HCT116 (cell line): ENCODE data around the gene METRN. TPM values are rescaled to one million over a fixed set of nuclear protein-coding genes. Genes with fewer than 3 reads are reported as not detected.

ENCODE experiments used
- ATAC-seq: fragments of 200-7000 bp; cut with Tn5 transposase; 2 replicates; pipeline ENCODE4 v1.9.1; 2020; ENCODE audit warnings: mild to moderate bottlenecking, moderate library complexity
- BruUV-seq: library from RNA; stranded (reverse); fragments of 400-500 nt; replicated peaks from 2 replicates; lab custom pipeline; 2021; lab: Mats Ljungman, UMichigan
- CTCF ChIA-PET: fragments of 300-600 bp; sonication (Branson Sonifier 250); formaldehyde crosslinking; loops from one replicate; lab custom pipeline; 2021; ENCODE audit warnings: antibody characterized with exemption; lab: Charles Lee
- POLR2A ChIA-PET: fragments of 300-600, 350-600 bp; sonication (Branson Sonifier 250); formaldehyde crosslinking; loops from one replicate; lab custom pipeline; 2021; ENCODE audit warnings: antibody characterized with exemption; lab: Charles Lee
- RAD21 ChIA-PET, 2 experiments: fragments of 300-600 bp; sonication (Branson Sonifier 250); formaldehyde crosslinking; loops; one replicate each; lab custom pipeline; 2023; ENCODE audit warnings: low total read pairs in 2 of 2; ENCODE audit not compliant: uncharacterized antibody in 2 of 2, unreplicated experiment in 2 of 2, low non-redundant PET in 1 of 2; lab: Charles Lee
- DNase-seq: peaks from one replicate; pipeline ENCODE4 v3.0.0-alpha.2; 2010; ENCODE audit warnings: low read depth, low spot score
- H2AFZ ChIP-seq: fragments of 200-600 bp; shearing (Covaris generic), sonication (generic); 2 replicates; pipeline ENCODE4 v1.6.1; 2017; ENCODE audit warnings: low read depth, mixed run types, mixed read lengths, antibody characterized with exemption, low read length; ENCODE audit not compliant: poor library complexity, severe bottlenecking
- H3K27ac ChIP-seq: 2 replicates; pipeline ENCODE4 v1.5.1; 2012; ENCODE audit warnings: low read depth, low read length
- H3K27me3 ChIP-seq: fragments of 200-600 bp; sonication (generic); 2 replicates; pipeline ENCODE4 v1.6.1; 2016; ENCODE audit warnings: mixed run types, low read length, mixed read lengths; ENCODE audit not compliant: insufficient read depth
- H3K36me3 ChIP-seq, 2 experiments: fragments of 200-500 bp in 1 of 2; fragments of 200-600 bp in 1 of 2; sonication (Bioruptor generic) in 1 of 2; sonication (generic) in 1 of 2; 2 replicates each; pipeline versions ENCODE4 v1.5.1 to v1.6.1; 2014 to 2016; ENCODE audit warnings: low read length in 2 of 2, inconsistent platforms in 1 of 2, mixed read lengths in 1 of 2, mixed run types in 1 of 2; ENCODE audit not compliant: insufficient read depth in 2 of 2, control insufficient read depth in 1 of 2
- H3K4me1 ChIP-seq, 2 experiments: fragments of 200-600 bp in 1 of 2; sonication (generic) in 1 of 2; 2 replicates each; pipeline versions ENCODE4 v1.5.1 to v1.6.1; 2012 to 2017; ENCODE audit warnings: low read length in 2 of 2, inconsistent platforms in 1 of 2, mild to moderate bottlenecking in 1 of 2, mixed read lengths in 1 of 2, mixed run types in 1 of 2, moderate library complexity in 1 of 2; ENCODE audit not compliant: insufficient read depth in 2 of 2, control insufficient read depth in 1 of 2
- H3K4me2 ChIP-seq: fragments of 200-600 bp; sonication (generic); 2 replicates; pipeline ENCODE4 v1.6.1; 2017; ENCODE audit warnings: mixed run types, low read length, mixed read lengths
- H3K4me3 ChIP-seq, 2 experiments: fragments of 200-600 bp in 1 of 2; sonication (generic) in 1 of 2; replicated peaks in 1 of 2; 2 replicates each; pipeline ENCODE4 v1.5.1; 2011 to 2016; ENCODE audit warnings: low read length in 2 of 2, control low read depth in 1 of 2, low read depth in 1 of 2, mild to moderate bottlenecking in 1 of 2, mixed read lengths in 1 of 2, mixed run types in 1 of 2
- H3K79me2 ChIP-seq: fragments of 200-600 bp; sonication (generic); 2 replicates; pipeline ENCODE4 v1.6.1; 2017; ENCODE audit warnings: mild to moderate bottlenecking, mixed run types, low read length, moderate library complexity, mixed read lengths; ENCODE audit not compliant: insufficient read depth
- H3K9ac ChIP-seq: fragments of 200-600 bp; sonication (generic); 2 replicates; pipeline ENCODE4 v1.6.1; 2016; ENCODE audit warnings: low read length, mixed read lengths
- H3K9me2 ChIP-seq: fragments of 200-600 bp; sonication (generic), shearing (Covaris generic); 2 replicates; pipeline ENCODE4 v1.6.1; 2017; ENCODE audit warnings: mixed run types, mild to moderate bottlenecking, moderate library complexity; ENCODE audit not compliant: insufficient read depth
- H3K9me3 ChIP-seq, 2 experiments: fragments of 200-500 bp in 1 of 2; fragments of 200-600 bp in 1 of 2; sonication (Bioruptor generic) in 1 of 2; sonication (generic) in 1 of 2; 2 replicates each; pipeline ENCODE4 v1.6.1; 2014 to 2017; ENCODE audit warnings: low read length in 2 of 2, mixed read lengths in 2 of 2, inconsistent platforms in 1 of 2, low read depth in 1 of 2, mild to moderate bottlenecking in 1 of 2, mixed run types in 1 of 2, moderate library complexity in 1 of 2; ENCODE audit not compliant: control insufficient read depth in 1 of 2, insufficient read depth in 1 of 2
- H4K20me1 ChIP-seq: fragments of 200-600 bp; sonication (generic), shearing (Covaris generic); 2 replicates; pipeline ENCODE4 v1.6.1; 2017; ENCODE audit warnings: mixed run types, mild to moderate bottlenecking, moderate library complexity; ENCODE audit not compliant: insufficient read depth
- ATF3 ChIP-seq: IDR thresholded peaks from 2 replicates; pipeline ENCODE4 v1.6.1; 2012
- CEBPB ChIP-seq: IDR thresholded peaks from 2 replicates; pipeline ENCODE4 v1.6.1; 2012; ENCODE audit warnings: low read depth
- FOSL1 ChIP-seq: IDR thresholded peaks from 2 replicates; pipeline ENCODE4 v1.6.1; 2012; ENCODE audit warnings: low read depth
- JUND ChIP-seq: IDR thresholded peaks from 2 replicates; pipeline ENCODE4 v1.6.1; 2012
- POLR2A ChIP-seq: IDR thresholded peaks from 2 replicates; pipeline ENCODE4 v1.7.0; 2011; ENCODE audit warnings: borderline replicate concordance; ENCODE audit not compliant: insufficient read depth, insufficient read length; ENCODE audit errors: extremely low read depth
- POLR2AphosphoS5 ChIP-seq: IDR thresholded peaks from 2 replicates; pipeline ENCODE4 v1.6.1; 2011; ENCODE audit warnings: mild to moderate bottlenecking, low read depth, low read length, moderate library complexity
- RAD21 ChIP-seq: IDR thresholded peaks from 2 replicates; pipeline ENCODE4 v1.6.1; 2012; ENCODE audit warnings: low read depth, mild to moderate bottlenecking
- SP1 ChIP-seq: IDR thresholded peaks from 2 replicates; pipeline ENCODE4 v1.6.1; 2012; ENCODE audit warnings: low read depth
- SRF ChIP-seq: IDR thresholded peaks from 2 replicates; pipeline ENCODE4 v1.6.1; 2012; ENCODE audit warnings: low read depth
- TCF7L2 ChIP-seq: IDR thresholded peaks from 2 replicates; pipeline ENCODE4 v1.7.0; 2011; ENCODE audit warnings: borderline replicate concordance, inconsistent platforms; ENCODE audit not compliant: insufficient read depth, insufficient read length; ENCODE audit errors: extremely low read depth
- YY1 ChIP-seq: IDR thresholded peaks from 2 replicates; pipeline ENCODE4 v1.6.1; 2011; ENCODE audit warnings: low read length, low read depth, moderate library complexity, mild to moderate bottlenecking; ENCODE audit not compliant: insufficient replicate concordance; ENCODE audit errors: extremely low read depth
- ZFX ChIP-seq: fragments of 450-650 bp; IDR thresholded peaks from 2 replicates; pipeline ENCODE4 v1.6.1; 2017
- ZNF274 ChIP-seq: fragments of 200-500 bp; sonication (Bioruptor generic); IDR thresholded peaks from 2 replicates; pipeline ENCODE4 v1.6.1; 2014; ENCODE audit warnings: mild to moderate bottlenecking, low read depth, low read length, inconsistent platforms
- intact Hi-C: fragments of 100-400 bp; cut with micrococcal nuclease; formaldehyde crosslinking; loops from 2 replicates; pipeline ENCODE4 v1.10.0; 2022
- total RNA-seq: library from RNA; stranded (reverse); gene quantifications from one replicate; pipeline ENCODE4 v1.2.1, GENCODE V29; 2021; ENCODE audit not compliant: unreplicated experiment
- TF ChIP-seq, protein P1 (sequence below), 3 experiments: fragments of 200-600 bp in 1 of 3; sonication (generic) in 1 of 3; IDR thresholded peaks in 2 of 3; conservative IDR thresholded peaks in 1 of 3; 2 replicates each; pipeline ENCODE4 v1.5.1; 2012 to 2017; ENCODE audit warnings: low read depth in 2 of 3, low read length in 2 of 3, antibody characterized with exemption in 1 of 3, borderline replicate concordance in 1 of 3, control low read depth in 1 of 3, mild to moderate bottlenecking in 1 of 3, mixed read lengths in 1 of 3, mixed run types in 1 of 3, moderate library complexity in 1 of 3; ENCODE audit not compliant: insufficient read depth in 1 of 3
- TF ChIP-seq, protein P2 (sequence below): IDR thresholded peaks from 2 replicates; pipeline ENCODE4 v1.6.1; 2012; ENCODE audit warnings: low read depth
- TF ChIP-seq, protein P3 (sequence below): IDR thresholded peaks from 2 replicates; pipeline ENCODE4 v1.6.1; 2012

The METRN gene
- total RNA-seq, 1 experiment from 2014 or later, result 193 TPM

DNA sequence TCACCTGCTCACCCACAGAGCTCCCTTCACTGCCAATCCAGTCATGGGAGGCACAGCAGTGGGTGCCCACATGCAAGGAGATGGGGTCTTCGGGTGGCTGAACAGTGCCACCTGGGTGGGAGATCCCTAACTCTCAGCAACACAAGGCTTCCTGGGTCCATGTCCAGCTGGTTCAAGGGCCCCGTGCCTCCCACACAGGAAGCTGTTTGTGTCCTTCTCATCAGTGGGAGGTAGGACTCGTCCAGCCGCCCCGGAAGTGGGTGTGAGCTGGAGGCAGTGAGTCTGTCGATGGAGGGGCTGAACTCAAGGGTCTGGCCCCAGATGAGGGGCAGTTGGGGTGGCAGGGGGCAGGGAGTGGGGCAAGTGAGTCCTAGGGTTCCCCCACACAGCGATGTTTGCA, 10.9 kb upstream of the METRN start:
- Histone ChIP-seq H4K20me1 (no peaks in the 10 kb centered on the region), H2AFZ (no peak overlapping the region), H3K36me3 (no peaks in the 10 kb centered on the region; a peak in 2 of 4 replicates), H3K27ac (peak overlapping the region; percentile 87), H3K4me2 (peak overlapping the region; percentile 97), H3K9me3 (no peaks in the 10 kb centered on the region), H3K4me1 (peaks cover 0 to 21% of the 10 kb centered on the region in 2 experiments; a peak in 3 of 4 replicates), H3K79me2 (peaks cover 38% of the 10 kb centered on the region), H3K27me3 (no peaks in the 10 kb centered on the region), H3K9me2 (no peaks in the 10 kb centered on the region), H3K9ac (peak overlapping the region; percentile 91), H3K4me3 (peak overlapping the region; percentile 77 to 92)
- no TSS peak for BruUV-seq
- TF ChIP-seq RAD21 (no peak), ZNF274 (no peak), ATF3 (no peak), POLR2A (no peak), FOSL1 (no peak), SRF (no peak), TCF7L2 (no peak), JUND (no peak), POLR2AphosphoS5 (no peak), YY1 (no peak), SP1 (no peak), CEBPB (no peak), ZFX (no peak)
- TF ChIP-seq, protein P1, sequence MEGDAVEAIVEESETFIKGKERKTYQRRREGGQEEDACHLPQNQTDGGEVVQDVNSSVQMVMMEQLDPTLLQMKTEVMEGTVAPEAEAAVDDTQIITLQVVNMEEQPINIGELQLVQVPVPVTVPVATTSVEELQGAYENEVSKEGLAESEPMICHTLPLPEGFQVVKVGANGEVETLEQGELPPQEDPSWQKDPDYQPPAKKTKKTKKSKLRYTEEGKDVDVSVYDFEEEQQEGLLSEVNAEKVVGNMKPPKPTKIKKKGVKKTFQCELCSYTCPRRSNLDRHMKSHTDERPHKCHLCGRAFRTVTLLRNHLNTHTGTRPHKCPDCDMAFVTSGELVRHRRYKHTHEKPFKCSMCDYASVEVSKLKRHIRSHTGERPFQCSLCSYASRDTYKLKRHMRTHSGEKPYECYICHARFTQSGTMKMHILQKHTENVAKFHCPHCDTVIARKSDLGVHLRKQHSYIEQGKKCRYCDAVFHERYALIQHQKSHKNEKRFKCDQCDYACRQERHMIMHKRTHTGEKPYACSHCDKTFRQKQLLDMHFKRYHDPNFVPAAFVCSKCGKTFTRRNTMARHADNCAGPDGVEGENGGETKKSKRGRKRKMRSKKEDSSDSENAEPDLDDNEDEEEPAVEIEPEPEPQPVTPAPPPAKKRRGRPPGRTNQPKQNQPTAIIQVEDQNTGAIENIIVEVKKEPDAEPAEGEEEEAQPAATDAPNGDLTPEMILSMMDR (IDR thresholded peaks at IDR 0.05 in 2 of 3, conservative IDR thresholded peaks at IDR 0.05 in 1 of 3; ENCODE audit: borderline replicate concordance in 1 of 3, insufficient read depth in 1 of 3, low read depth in 2 of 3, low read length in 2 of 3), result no peak
- TF ChIP-seq, protein P2, sequence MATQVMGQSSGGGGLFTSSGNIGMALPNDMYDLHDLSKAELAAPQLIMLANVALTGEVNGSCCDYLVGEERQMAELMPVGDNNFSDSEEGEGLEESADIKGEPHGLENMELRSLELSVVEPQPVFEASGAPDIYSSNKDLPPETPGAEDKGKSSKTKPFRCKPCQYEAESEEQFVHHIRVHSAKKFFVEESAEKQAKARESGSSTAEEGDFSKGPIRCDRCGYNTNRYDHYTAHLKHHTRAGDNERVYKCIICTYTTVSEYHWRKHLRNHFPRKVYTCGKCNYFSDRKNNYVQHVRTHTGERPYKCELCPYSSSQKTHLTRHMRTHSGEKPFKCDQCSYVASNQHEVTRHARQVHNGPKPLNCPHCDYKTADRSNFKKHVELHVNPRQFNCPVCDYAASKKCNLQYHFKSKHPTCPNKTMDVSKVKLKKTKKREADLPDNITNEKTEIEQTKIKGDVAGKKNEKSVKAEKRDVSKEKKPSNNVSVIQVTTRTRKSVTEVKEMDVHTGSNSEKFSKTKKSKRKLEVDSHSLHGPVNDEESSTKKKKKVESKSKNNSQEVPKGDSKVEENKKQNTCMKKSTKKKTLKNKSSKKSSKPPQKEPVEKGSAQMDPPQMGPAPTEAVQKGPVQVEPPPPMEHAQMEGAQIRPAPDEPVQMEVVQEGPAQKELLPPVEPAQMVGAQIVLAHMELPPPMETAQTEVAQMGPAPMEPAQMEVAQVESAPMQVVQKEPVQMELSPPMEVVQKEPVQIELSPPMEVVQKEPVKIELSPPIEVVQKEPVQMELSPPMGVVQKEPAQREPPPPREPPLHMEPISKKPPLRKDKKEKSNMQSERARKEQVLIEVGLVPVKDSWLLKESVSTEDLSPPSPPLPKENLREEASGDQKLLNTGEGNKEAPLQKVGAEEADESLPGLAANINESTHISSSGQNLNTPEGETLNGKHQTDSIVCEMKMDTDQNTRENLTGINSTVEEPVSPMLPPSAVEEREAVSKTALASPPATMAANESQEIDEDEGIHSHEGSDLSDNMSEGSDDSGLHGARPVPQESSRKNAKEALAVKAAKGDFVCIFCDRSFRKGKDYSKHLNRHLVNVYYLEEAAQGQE, result no peak
- TF ChIP-seq, protein P3, sequence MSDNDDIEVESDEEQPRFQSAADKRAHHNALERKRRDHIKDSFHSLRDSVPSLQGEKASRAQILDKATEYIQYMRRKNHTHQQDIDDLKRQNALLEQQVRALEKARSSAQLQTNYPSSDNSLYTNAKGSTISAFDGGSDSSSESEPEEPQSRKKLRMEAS, result no peak
- ATAC-seq (no peak), DNase-seq (no peak)
- CTCF ChIA-PET, result interaction anchor here (1.2 kb wide), 1 partner anchor 16 kb away, joined by 3 read pairs; no protein-coding TSS in a partner anchor
- POLR2A ChIA-PET, result no interaction called here
- RAD21 ChIA-PET, result no interaction called here
- intact Hi-C loops, result no loop called here
